Ishikawa (cell line): ENCODE measurements around the gene POU2F1.

Experiments used
- CEBPB ChIP-seq: IDR thresholded peaks from 2 replicates; pipeline ENCODE4 v1.6.1; 2012
- TEAD4 ChIP-seq: IDR thresholded peaks from 2 replicates; pipeline ENCODE4 v1.6.1; 2012
- TF ChIP-seq, protein P1 (sequence below): IDR thresholded peaks from 2 replicates; pipeline ENCODE4 v1.6.1; 2012
- TF ChIP-seq, protein P2 (sequence below): IDR thresholded peaks from 2 replicates; pipeline ENCODE4 v1.6.1; 2012

DNA sequence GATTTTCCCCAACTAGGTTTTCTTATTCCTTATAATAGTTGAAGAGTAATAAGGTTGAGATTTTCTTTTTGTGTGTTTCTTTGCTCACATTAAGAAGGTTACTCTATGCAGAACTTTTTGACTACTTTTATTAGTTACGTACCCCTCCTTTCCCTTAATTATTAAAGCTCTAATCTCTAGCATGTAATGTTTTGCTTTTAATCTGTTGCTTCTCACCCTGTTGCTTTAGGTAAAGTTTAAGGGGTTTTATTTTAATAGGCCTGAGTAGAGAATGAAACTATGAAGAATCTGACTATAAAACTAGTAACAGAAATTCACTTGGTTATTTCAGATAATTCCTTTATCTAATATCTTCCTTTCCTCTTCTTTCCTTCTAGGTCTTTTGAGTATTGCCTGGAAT is 53.4 kb downstream of the POU2F1 start:
- TF ChIP-seq TEAD4 (no peak), CEBPB (no peak)
- TF ChIP-seq, protein P1, sequence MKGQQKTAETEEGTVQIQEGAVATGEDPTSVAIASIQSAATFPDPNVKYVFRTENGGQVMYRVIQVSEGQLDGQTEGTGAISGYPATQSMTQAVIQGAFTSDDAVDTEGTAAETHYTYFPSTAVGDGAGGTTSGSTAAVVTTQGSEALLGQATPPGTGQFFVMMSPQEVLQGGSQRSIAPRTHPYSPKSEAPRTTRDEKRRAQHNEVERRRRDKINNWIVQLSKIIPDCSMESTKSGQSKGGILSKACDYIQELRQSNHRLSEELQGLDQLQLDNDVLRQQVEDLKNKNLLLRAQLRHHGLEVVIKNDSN: no peak
- TF ChIP-seq, protein P2, sequence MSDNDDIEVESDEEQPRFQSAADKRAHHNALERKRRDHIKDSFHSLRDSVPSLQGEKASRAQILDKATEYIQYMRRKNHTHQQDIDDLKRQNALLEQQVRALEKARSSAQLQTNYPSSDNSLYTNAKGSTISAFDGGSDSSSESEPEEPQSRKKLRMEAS: no peak
